Tibial artery (tissue), 4 donors: ENCODE measurements around the gene RPTOR.

Experiments used
- DNase-seq, 2 donors: peaks; one replicate each; pipeline ENCODE4 v3.0.0-alpha.2; 2019
- H3K27ac ChIP-seq, 2 donors: fragments of 200-600 bp; sonication (generic) in 1 of 2; 1 replicate in 1 of 2; 2 replicates in 1 of 2; pipeline ENCODE4 v1.5.1; 2018 to 2019; ENCODE audit warnings: mild to moderate bottlenecking in 1 of 2
- H3K27me3 ChIP-seq, 2 donors: fragments of 200-600 bp; sonication (generic) in 1 of 2; one replicate each; pipeline versions ENCODE4 v1.5.1 to v1.6.0; 2016 to 2019
- H3K36me3 ChIP-seq, 3 donors: fragments of 200-600 bp; sonication (generic) in 2 of 3; one replicate each; pipeline ENCODE4 v1.5.1; 2016 to 2019; ENCODE audit warnings: mild to moderate bottlenecking in 2 of 3
- H3K4me1 ChIP-seq, 4 donors: fragments of 200-600 bp; sonication (generic) in 2 of 4; 1 replicate in 3 of 4; 2 replicates in 1 of 4; pipeline ENCODE4 v1.5.1; 2016 to 2019
- H3K4me3 ChIP-seq, 2 donors: fragments of 200-600 bp; sonication (generic) in 1 of 2; 1 replicate in 1 of 2; 2 replicates in 1 of 2; pipeline ENCODE4 v1.5.1; 2018 to 2019; ENCODE audit warnings: mild to moderate bottlenecking in 2 of 2
- H3K9me3 ChIP-seq, 3 donors: fragments of 200-600 bp; sonication (generic) in 1 of 3; one replicate each; pipeline ENCODE4 v1.5.1; 2016 to 2019
- intact Hi-C: fragments of 100-400 bp; cut with DNase I; formaldehyde crosslinking; loops from one replicate; pipeline ENCODE4 v1.15.0; 2023; ENCODE audit warnings: low total_unique reads
- TF ChIP-seq, protein P1 (sequence below), 2 experiments: fragments of 200-600 bp in 1 of 2; fragments of 450-650 bp in 1 of 2; IDR thresholded peaks; one replicate each; pipeline ENCODE4 v1.5.1; 2017 to 2019; ENCODE audit warnings: antibody characterized with exemption in 2 of 2, mild to moderate bottlenecking in 1 of 2, moderate library complexity in 1 of 2

RPTOR gene

DNA sequence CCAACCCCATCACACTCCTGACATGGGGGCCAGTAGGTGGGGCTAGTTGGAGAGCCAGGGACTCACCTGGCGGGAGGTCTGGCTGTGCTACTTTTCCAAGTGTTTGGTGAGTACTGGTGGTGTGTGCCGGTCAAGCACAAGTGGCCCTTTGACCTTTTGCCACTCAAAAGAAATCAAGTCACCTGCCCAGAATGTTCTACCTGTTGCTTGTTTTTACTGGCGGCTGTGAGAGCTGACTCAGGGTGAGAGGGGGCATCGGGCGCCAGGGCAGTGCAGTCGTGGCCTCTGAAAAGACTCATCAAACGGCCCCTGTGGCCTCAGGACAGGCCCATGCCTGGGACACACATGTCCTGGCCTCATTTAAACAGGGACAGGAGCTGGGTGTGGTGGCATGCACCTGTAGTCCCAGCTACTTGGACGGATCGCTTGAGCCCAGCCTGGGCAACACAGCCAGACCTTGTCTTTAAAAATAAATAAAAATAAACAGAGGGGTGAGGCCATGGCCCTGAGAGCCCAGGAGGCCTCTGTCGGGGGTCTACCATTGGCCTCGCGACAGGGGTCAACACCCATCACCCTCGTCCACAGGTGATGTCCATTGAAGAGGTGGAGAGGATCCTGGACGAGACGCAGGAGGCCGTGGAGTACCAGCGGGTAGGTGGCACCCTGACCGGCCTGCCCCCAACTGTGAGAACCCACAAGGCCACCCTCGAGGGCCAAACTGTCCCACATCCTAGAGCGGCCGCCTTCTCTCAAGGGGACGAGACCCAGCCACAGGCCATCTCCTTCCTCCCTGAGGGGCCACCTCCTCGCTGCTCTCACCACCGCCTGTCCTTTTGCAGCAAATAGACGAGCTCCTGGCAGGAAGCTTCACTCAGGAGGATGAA, 452.0 kb downstream of the RPTOR start:
- H3K27me3 ChIP-seq = no peaks in the 10 kb centered on the region
- H3K9me3 ChIP-seq = no peaks in the 10 kb centered on the region
- TF ChIP-seq, protein P1, sequence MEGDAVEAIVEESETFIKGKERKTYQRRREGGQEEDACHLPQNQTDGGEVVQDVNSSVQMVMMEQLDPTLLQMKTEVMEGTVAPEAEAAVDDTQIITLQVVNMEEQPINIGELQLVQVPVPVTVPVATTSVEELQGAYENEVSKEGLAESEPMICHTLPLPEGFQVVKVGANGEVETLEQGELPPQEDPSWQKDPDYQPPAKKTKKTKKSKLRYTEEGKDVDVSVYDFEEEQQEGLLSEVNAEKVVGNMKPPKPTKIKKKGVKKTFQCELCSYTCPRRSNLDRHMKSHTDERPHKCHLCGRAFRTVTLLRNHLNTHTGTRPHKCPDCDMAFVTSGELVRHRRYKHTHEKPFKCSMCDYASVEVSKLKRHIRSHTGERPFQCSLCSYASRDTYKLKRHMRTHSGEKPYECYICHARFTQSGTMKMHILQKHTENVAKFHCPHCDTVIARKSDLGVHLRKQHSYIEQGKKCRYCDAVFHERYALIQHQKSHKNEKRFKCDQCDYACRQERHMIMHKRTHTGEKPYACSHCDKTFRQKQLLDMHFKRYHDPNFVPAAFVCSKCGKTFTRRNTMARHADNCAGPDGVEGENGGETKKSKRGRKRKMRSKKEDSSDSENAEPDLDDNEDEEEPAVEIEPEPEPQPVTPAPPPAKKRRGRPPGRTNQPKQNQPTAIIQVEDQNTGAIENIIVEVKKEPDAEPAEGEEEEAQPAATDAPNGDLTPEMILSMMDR (IDR thresholded peaks at IDR 0.05) = no peak
- no peak overlapping the region for H3K27ac ChIP-seq
- DNase-seq = no peak
- no peak overlapping the region for H3K4me3 ChIP-seq
- peaks cover 52 to 69% (median 53%) of the 10 kb centered on the region in 3 donors for H3K36me3 ChIP-seq
- peaks cover 0 to 23% (median 18%) of the 10 kb centered on the region in 4 donors for H3K4me1 ChIP-seq
- intact Hi-C loops = loop anchor here (10.0 kb wide), 1 partner anchor 238 kb away; the partner anchor contains the start of genes NDUFAF8 and TEPSIN

DNA sequence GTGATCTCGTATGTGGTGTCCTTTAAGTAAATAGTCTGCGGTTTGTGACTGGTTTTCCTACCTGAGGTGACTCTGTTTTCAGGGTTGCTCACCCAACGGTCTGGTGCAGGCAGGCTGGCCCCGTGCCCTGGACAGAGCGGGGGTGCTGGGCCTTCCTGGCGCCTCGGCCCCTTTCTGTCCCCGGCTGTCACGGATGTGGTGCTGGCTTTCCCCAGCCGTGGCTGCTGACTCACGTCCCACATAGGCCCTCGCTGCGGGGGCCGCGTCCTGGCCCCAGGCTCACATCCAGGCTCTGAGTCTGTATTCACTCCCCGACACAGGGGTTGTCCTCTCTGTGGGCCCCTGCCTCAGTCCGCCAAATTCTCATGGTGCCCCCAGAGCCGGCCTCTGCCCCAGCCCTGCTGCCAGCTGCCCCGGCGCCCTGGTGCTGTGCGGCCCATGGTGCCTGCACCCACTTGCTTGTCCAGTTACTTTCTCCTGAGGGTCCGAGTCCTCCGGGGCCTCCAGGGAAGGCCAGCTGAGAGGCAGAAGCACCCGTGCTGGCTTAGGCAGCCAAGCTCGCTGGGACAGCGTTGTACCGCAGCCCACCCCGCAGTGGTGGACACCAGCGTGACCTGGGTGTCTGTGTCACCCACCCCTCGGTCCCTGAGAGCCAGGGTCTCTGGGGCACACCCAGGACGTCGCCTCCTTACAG, 452.9 kb downstream of the RPTOR start:
- DNase-seq = no peak
- intact Hi-C loops = loop anchor here (10.0 kb wide), 1 partner anchor 237 kb away; the partner anchor contains the start of genes NDUFAF8 and TEPSIN
- no peak overlapping the region for H3K4me3 ChIP-seq
- peaks cover 52 to 69% (median 53%) of the 10 kb centered on the region in 3 donors for H3K36me3 ChIP-seq
- TF ChIP-seq, protein P1 (IDR thresholded peaks at IDR 0.05) = no peak
- peaks cover 0 to 28% (median 22%) of the 10 kb centered on the region in 4 donors for H3K4me1 ChIP-seq
- peaks cover 0 to 3% of the 10 kb centered on the region in 2 donors for H3K27me3 ChIP-seq
- no peaks in the 10 kb centered on the region for H3K9me3 ChIP-seq
- no peak overlapping the region for H3K27ac ChIP-seq

DNA sequence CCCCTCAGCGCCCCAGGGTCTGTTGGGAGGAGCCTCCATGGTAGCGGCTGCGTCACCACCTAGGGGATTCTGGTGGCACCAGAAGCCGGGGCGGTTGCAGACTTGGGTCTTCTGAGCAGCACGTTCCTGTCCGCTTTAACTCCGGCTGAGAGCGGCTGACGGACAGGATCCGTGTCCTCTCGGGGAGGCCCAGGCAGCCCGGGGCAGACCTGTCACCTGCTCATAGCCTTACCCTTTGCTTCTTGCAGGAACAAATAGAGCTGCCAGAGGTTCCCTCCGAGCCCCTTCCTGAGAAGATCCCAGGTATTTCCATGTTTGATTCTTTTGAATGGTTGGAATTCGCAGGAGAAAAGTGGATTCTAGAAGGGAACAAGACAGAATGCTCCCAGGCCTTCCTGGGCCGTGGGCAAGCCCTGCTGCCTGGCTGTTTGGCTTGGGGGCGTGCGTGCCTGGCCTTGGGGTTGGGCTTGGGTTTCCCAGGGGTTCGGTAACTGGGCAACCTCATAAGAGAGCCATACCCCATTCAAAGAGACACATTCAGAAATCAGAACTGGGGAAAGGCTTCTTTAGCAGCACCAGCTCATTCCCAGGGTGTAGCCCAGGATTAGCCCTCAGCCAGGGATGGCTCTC, 453.6 kb downstream of the RPTOR start:
- peaks cover 52 to 69% (median 53%) of the 10 kb centered on the region in 3 donors for H3K36me3 ChIP-seq
- intact Hi-C loops = loop anchor here (10.0 kb wide), 1 partner anchor 237 kb away; the partner anchor contains the start of genes NDUFAF8 and TEPSIN

DNA sequence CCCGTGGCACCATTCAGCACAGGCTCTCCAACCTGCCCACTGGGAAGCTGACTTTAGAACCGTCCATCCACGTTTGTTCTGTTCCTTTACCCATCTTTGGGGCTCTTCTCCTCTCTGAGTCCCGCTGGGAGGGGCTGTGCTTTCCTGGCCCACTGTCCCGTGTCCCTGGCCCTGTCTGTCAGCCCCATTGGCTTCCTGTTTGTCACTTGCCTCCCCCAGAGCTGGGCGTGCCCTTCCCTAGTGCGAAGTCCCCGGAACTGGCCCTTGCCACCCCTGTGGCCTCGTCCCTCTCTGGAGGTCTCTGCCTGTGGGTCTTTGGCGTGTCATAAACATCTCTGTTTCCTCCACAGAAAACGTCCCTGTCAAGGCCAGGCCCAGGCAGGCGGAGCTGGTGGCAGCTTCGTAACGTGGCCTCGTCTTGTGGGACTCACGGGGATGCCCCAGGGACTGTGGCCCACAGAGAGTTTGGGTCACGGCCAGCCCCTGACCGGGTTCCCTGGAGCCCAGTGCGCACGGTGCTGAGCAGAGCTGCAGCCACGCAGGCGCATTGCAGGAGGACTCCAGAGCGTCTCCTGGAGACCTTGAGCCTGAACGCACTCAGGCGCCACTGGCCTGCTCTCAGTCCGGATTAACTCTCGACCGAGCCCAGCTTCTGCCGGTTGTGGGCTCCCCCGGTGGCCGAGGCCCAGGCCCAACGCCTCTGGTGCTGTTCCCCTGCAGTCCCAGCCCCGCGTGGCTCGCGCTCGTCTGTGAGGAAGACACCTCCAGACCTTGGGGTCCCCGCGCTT, 454.3 kb downstream of the RPTOR start:
- TF ChIP-seq, protein P1 (IDR thresholded peaks at IDR 0.05) = no peak
- DNase-seq = no peak
- no peak overlapping the region for H3K4me3 ChIP-seq
- peaks cover 52 to 67% (median 53%) of the 10 kb centered on the region in 3 donors for H3K36me3 ChIP-seq
- H3K27me3 ChIP-seq = peaks cover 2 to 15% of the 10 kb centered on the region in 2 donors
- no peak overlapping the region for H3K27ac ChIP-seq
- intact Hi-C loops = loop anchor here (10.0 kb wide), 1 partner anchor 236 kb away; the partner anchor contains the start of genes NDUFAF8 and TEPSIN
- H3K4me1 ChIP-seq = peaks cover 0 to 20% (median 14%) of the 10 kb centered on the region in 4 donors
- no peaks in the 10 kb centered on the region for H3K9me3 ChIP-seq

More for the DNA sequence above, 453.6 kb downstream of the RPTOR start:
- TF ChIP-seq, protein P1 (IDR thresholded peaks at IDR 0.05) = no peak
- Histone ChIP-seq H3K4me3 (no peak overlapping the region), H3K9me3 (no peaks in the 10 kb centered on the region), H3K4me1 (peaks cover 0 to 22% (median 16%) of the 10 kb centered on the region in 4 donors), H3K27ac (no peak overlapping the region), H3K27me3 (peaks cover 0 to 8% of the 10 kb centered on the region in 2 donors)
- no peak for DNase-seq
